GM18499 (cell line): ENCODE results near the gene LYL1.
"Not testable (repeated sequence)": the region's sequence is repeated elsewhere in the genome, so short reads cannot be mapped to it uniquely, and the experiment has no call there.

Experiments used
- ATAC-seq: cut with Tn5 transposase; IDR thresholded peaks from one replicate; pipeline ENCODE4 v1.9.1; 2021; ENCODE audit warnings: moderate number of reproducible peaks; ENCODE audit not compliant: insufficient read depth, unreplicated experiment

The LYL1 gene

DNA sequence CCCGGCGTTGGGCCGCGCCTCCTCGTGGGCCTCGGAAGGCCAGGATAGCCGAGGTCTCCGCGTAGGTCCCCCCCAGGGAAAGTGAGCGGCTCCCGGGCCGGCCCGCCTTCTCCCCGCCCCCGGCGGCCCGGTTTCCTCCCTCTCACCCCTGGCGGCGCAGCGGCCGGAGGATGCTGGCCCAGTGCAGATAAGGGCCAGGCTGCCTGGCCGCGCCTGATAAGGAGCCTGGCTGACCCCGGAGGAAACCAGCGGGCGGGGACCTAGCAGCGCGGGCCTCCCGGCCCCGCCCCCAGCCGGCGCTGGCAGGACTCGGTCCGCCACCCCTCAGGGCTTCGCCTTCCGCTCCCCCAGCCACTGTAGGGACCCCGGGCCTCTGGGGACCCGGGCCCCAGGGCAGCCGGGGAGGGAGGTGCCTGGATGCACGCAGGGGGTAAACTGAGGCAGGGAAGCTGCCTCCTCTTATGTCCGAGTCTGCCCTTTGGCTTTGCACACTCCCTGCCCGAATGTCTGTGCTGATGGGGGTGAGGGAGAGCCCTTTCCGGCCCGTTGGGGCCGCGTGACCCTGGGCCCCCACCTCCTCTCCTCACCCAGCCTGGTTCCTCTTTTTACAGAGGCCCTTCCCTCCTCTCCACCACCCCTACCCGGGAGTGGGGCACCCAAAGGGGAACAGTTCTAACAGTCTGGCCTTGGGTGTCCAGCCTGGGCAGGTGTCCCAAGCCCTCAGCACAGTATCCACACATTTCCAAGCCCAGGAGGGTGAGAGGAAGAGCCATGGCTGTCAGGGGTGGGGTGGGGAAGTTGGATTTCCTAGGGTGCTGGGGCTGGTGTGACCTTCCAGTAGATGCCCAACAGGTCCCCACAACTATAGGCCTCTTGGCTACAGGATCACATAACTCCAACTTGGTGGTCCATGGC, at the start of gene LYL1:
Gene LYL1, minus strand, starts transcription at position 193 of the 915 bp plus-strand sequence. CDS start 1,687 bp downstream, outside the sequence.
- no peak for ATAC-seq

DNA sequence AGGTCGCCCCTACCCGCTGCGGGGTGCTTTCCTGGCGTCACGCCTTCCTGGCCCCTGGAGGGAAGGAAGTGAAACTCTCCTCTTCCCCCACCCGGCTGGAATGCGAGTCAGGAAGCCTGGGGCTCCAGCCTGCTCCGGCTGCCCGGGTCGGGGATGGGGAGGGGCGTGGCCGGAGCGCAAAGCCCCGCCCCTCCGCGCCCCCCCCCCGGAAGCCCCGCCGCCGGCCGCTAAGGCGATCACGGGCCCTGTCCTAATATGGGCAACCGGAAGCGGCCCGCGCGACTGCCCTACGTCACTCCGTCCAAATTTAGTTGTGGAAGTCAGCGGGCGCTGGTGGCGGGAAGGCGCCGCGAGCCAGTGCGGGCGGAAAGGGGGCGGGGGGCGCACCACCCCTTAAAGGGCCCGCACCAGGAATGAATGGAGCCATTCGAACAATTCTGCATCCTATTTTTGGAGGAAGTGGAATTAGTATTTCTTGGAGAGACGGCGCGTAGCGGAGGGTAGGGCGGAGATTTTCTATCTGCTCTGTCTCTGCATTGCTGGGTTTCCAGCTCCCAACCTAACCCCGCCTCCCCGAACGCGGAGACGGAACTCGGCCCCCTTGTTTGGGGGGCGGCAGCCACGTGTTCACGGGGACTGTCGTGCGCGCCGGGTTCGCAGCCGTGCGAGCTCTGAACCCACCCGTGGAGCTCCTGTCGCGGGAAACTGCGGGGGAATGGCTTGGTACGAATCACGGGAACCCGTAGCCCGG, 49.1 kb upstream of the LYL1 start:
- ATAC-seq = no peak

- ATAC-seq = no peak
Observed at GRCh38 chr19:13150931-13151604, 48.4 kb upstream of the LYL1 start.

DNA sequence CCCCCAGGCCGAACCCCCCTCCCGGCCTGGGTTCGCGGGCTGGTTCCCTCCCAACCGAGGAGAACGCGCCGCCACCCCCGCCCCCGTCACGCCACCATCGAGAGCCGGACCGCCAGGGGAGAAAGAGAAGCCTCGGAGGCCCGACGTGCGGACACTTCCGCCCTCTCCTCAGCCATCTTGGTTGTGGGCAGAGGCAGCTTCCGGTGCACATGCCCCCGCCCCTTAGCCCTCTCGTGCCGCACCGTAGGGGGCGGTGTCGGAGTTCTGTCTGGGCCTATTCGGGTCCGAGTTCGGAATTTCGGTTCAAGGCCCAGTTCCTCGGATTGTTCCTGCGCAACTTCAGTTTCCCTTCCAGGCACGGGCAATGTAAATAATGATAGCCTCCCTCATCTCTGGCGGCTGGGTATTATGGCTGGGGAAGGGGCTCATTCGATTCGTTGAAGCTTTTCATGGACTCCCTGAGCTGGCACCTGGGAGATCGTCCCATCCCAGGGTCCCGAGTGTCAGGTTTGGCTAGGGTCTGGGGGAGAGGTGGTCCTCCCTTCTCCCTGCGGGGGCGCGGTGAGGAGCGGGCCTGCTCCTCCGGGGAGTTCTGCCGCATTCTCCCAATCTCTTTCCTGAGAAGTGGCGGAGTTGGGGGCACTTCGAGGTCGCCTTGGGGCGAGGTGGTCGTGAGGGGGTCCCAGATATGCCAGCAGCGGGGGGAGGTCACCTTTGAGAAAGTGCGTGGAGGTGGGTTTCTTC, 47.7 kb upstream of the LYL1 start, which contains the start of the genes IER2 and STX10:
Gene IER2, plus strand, starts transcription at position 225 of the 744 bp plus-strand sequence. CDS start 2,776 bp downstream, outside the sequence.
Gene STX10, minus strand, starts transcription at position 189 of the 744 bp plus-strand sequence. CDS start 202 bp downstream, outside the sequence.
- no peak for ATAC-seq

- no peak for ATAC-seq
Observed at GRCh38 chr19:13149628-13150186, 47.0 kb upstream of the LYL1 start.

DNA sequence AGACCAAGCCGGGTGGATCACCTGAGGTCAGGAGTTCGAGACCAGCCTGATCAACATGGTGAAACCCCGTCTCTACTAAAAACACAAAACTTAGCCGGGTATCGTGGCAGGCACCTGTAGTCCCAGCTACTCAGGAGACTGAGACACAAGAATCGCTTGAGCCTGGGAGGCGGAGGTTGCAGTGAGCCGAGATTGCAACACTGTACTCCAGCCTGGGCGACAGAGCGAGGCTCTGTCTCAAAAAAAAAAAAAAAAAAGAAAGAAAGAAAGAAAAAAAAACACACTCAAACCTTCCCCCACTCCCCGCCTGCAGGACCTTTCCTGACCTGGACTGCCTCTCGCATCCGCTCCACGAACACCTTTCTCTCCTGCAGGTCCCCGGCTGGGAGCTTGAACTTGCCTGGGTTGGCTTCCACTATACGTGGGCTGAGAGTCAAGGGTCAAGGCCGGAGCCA, 46.5 kb upstream of the LYL1 start:
- not testable (repeated sequence) for ATAC-seq

DNA sequence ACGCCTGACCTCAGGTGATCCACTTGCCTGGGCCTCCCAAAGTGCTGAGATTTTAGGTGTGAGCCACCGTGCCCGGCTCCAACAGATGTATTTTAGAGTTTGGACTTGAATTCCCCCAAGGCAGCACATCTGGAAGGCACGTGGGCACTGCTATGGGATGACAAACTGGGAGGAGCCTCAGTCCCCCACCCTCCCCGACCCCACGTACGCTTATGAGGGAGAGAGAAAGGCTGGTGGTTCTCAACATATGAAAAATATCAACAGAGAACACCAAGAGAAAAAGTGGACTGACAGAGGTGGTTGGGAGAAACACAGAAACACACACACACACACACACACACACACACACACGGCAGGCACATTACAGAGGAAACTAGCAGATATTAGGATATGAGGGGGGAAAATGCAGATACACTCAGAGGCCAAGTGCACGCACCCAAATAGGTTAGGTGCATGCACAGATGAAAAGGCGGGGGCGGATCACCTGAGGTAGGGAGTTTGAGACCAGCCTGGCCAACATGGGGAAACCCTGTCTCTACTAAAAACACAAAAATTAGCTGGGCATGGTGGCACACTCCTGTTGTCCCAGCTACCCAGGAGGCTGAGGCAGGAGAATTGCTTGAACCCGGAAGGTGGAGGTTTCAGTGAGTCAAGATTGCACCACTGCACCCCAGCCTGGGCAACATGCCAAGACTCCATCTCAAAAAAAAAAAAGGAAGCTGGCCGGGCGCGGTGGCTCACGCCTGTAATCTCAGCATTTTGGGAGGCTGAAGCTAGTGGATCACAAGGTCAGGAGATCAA, 44.3 kb upstream of the LYL1 start:
- no peak for ATAC-seq

GRCh38 chr19:13139633-13140311, 37.1 kb upstream of the LYL1 start:
- ATAC-seq = no peak

DNA sequence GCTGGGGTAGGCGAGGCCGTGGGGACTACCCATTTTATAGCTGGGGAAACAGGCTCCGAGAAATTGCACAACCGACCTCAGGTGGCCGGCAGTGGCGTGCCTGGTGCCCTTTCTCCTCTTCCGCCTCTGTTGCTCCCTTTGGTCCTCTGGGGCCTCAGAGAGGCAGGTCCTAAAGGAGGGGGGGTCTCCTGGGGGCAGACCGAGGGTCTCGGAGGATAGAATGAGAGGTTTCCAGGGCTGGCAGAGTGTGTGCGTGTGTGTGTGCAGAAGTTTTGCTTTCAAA, 36.2 kb upstream of the LYL1 start:
- no peak for ATAC-seq

- no peak for ATAC-seq
Observed at GRCh38 chr19:13138171-13138915, 35.7 kb upstream of the LYL1 start.

DNA sequence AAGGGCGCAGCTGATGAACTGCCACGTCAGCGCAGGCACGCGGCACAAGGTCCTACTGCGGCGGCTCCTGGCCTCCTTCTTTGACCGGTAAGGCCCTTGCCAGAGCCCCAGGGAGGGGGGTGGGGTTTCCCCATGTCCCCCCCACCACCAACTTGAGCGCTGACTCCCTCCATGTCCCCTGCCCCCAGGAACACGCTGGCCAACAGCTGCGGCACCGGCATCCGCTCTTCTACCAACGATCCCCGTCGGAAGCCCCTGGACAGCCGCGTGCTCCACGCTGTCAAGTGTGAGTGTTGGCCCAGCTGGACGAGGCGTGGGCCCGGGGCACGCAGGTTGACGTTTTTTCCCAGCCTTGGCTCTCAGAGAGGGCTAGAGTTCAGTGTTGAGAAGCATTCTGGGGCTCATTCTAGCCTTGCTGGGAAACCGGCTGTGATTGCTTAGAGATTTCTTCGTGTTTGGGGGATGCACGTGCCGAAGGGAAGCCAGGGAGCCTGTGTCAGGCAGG, 34.7 kb upstream of the LYL1 start:
- no peak for ATAC-seq

DNA sequence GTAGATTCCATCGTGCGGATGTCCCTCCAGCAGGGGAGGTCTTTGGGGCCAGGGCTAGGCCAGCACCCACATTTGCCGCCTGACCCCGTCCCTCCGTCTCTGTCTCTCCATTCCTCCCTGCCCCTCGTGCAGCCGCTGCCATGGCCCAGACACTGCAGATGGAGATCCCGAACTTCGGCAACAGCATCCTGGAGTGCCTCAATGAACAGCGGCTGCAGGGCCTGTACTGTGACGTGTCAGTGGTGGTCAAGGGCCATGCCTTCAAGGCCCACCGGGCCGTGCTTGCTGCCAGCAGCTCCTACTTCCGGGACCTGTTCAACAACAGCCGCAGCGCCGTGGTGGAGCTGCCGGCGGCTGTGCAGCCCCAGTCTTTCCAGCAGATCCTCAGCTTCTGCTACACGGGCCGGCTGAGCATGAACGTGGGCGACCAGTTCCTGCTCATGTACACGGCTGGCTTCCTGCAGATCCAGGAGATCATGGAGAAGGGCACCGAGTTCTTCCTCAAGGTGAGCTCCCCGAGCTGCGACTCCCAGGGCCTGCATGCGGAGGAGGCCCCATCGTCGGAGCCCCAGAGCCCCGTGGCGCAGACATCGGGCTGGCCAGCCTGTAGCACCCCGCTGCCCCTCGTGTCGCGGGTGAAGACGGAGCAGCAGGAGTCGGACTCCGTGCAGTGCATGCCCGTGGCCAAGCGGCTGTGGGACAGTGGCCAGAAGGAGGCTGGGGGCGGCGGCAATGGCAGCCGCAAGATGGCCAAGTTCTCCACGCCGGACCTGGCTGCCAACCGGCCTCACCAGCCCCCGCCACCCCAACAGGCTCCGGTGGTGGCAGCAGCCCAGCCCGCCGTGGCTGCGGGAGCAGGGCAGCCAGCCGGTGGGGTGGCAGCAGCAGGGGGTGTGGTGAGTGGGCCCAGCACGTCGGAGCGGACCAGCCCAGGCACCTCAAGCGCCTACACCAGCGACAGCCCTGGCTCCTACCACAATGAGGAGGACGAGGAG, 32.7 kb upstream of the LYL1 start:
- ATAC-seq = no peak

DNA sequence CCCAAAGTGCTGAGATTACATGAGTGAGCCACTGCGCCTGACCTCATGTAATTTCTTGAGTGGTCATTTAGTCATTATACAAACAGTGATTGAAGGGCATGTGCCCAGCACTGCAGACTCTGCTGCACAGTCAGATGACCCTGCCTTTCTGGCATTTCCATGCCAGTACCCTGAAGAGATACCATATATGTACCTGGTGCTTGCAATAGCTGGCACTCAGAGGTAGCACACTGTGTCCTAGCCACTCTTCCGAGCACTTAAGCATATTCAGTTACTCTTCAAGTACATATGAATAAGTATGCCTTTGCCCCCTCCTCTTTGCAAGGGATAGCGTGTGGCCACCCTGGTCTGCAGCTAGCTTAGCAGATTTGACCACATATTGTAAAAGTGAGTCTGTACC, 32.0 kb upstream of the LYL1 start:
- no peak for ATAC-seq

GRCh38 chr19:13133241-13133870, 30.7 kb upstream of the LYL1 start:
- ATAC-seq = no peak

- no peak for ATAC-seq
Observed at GRCh38 chr19:13132471-13133180, 30.0 kb upstream of the LYL1 start.
